Inflammatory macrophage treated with lipopolysaccharide for 1 hour (primary cell): ENCODE data around the gene CFP.

ENCODE experiments used
- DNase-seq, 2 donors: peaks; one replicate each; pipeline ENCODE4 v3.0.0-alpha.2; 2020 to 2022

CFP gene

GRCh38 chrX:47573341-47574075, 56.2 kb downstream of the CFP start:
- no peak for DNase-seq
